GM12891 (cell line): Measurements from ENCODE around the gene MDGA2.

Experiments used
- PAX5 ChIP-seq: IDR thresholded peaks from 2 replicates; pipeline ENCODE4 v1.6.1; 2011; ENCODE audit warnings: low read length, moderate library complexity, mild to moderate bottlenecking; ENCODE audit not compliant: insufficient read depth, severe bottlenecking
- POLR2A ChIP-seq: IDR thresholded peaks from 2 replicates; pipeline ENCODE4 v1.6.1; 2011; ENCODE audit warnings: low read depth, low read length, control low read depth
- POLR2AphosphoS5 ChIP-seq: IDR thresholded peaks from 2 replicates; pipeline ENCODE4 v1.6.1; 2011; ENCODE audit warnings: low read depth, low read length, control low read depth
- POU2F2 ChIP-seq: IDR thresholded peaks from 2 replicates; pipeline ENCODE4 v1.6.1; 2011; ENCODE audit warnings: low read depth, mild to moderate bottlenecking, control low read depth, low read length, moderate library complexity
- SPI1 ChIP-seq: IDR thresholded peaks from 2 replicates; pipeline ENCODE4 v1.6.1; 2011; ENCODE audit warnings: low read depth, low read length, control low read depth
- TAF1 ChIP-seq: IDR thresholded peaks from 2 replicates; pipeline ENCODE4 v1.6.1; 2011; ENCODE audit warnings: low read depth, low read length, control low read depth

GRCh38 chr14:47705683-47706082, 30.3 kb upstream of the MDGA2 start:
- TF ChIP-seq POLR2A (no peak), PAX5 (no peak), POLR2AphosphoS5 (no peak), SPI1 (no peak), TAF1 (no peak), POU2F2 (no peak)
